ENCODE data around the gene PAX2.

DNA sequence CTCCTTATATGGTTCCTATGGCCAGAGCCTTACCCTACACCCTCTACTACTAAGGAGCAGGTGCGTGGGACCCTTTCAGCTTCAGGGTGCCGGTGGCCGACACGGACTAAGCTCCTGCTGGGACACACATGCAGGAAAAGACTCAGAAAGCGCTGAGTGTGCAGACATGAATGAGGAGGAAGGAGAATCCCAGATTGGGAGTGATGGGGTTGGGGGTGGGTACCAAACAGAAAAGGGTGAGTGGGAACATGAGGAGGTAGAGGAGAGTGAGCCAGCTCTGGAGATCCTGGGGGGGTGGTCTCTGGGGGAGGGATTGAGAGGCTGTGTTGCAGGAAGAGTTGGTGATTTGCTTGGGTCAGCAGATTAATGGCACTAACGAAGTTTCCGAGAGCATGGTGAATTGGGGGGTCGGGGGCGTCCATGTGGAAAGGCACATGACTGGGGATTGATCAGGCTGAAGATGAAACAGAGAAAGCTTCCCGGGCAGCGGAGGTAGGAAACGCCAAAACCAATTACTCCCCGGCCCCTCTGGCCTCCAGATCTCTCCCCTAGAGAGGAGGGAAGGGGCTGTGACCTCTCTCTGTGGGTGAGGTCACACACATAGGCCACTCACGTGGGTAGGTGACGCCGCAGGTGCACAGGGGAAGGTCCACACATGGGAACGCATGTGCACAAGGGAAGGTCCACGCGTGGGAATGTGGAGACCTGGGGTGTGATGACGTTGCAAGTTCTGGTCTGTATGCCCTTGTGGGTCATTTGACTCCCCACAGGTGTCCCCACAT lies 129.5 kb downstream of the PAX2 start:
- TF ChIP-seq, protein P1, sequence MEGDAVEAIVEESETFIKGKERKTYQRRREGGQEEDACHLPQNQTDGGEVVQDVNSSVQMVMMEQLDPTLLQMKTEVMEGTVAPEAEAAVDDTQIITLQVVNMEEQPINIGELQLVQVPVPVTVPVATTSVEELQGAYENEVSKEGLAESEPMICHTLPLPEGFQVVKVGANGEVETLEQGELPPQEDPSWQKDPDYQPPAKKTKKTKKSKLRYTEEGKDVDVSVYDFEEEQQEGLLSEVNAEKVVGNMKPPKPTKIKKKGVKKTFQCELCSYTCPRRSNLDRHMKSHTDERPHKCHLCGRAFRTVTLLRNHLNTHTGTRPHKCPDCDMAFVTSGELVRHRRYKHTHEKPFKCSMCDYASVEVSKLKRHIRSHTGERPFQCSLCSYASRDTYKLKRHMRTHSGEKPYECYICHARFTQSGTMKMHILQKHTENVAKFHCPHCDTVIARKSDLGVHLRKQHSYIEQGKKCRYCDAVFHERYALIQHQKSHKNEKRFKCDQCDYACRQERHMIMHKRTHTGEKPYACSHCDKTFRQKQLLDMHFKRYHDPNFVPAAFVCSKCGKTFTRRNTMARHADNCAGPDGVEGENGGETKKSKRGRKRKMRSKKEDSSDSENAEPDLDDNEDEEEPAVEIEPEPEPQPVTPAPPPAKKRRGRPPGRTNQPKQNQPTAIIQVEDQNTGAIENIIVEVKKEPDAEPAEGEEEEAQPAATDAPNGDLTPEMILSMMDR (IDR thresholded peaks at IDR 0.05; ENCODE audit: insufficient read depth, low read length, poor library complexity, severe bottlenecking) = no peak
- TF ChIP-seq EZH2phosphoT487 (conservative IDR thresholded peaks at IDR 0.05; ENCODE audit: low read length) = no peak
